ENCODE results near the gene TMF1. TPM values are rescaled to one million over a fixed set of nuclear protein-coding genes. Genes with fewer than 3 reads are reported as not detected.

Gene TMF1
- total and polyA plus RNA-seq, 5 donors from 2014 or later: 32.9 to 71.3 (median 36.6) TPM

DNA sequence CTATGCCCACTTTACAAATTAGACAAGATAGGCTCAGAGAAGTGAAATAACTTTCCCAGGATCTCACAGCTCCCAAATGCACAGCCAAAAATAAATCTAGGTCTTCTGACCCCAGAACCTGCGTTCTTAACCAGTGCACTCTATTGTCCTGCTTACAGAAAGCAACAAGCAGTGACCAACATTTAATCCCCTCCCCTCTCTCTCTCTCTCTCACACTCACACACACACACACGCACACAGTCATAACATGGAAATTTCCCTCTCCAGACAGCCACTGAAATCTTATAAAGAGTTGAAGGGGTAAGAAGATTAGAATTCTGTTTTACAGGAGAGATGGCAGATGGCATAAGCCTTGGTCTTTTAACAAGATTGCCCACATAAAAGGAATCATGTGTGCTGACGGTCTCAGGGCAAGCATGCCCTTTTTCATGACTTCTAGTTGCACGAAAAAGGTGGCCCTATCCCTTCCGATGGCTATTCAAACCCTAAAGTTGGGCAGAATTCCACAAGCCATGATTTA lies 68.1 kb downstream of the TMF1 start:
- Histone ChIP-seq H3K27me3 (ENCODE audit: control insufficient read depth, insufficient read depth, low read length) (no peaks in the 10 kb centered on the region), H3K9me3 (ENCODE audit: control insufficient read depth in 2 of 2, low read length in 2 of 2) (no peaks in the 10 kb centered on the region), H3K4me3 (ENCODE audit: low read depth, low read length) (no peak overlapping the region), H3K36me3 (ENCODE audit: control insufficient read depth, insufficient read depth, low read length) (peaks cover 80% of the 10 kb centered on the region), H3K27ac (ENCODE audit: insufficient read depth, low read length, poor library complexity, severe bottlenecking) (no peak overlapping the region), H3K4me1 (ENCODE audit: control insufficient read depth, insufficient read depth, low read length, poor library complexity, severe bottlenecking) (no peaks in the 10 kb centered on the region)
- ATAC-seq (ENCODE audit: low read depth in 2 of 2): no peak
- H3K9me3 Mint-ChIP-seq: no peaks in the 10 kb centered on the region
- no peak for DNase-seq
- no peak overlapping the region for H3K4me3 Mint-ChIP-seq
- no peaks in the 10 kb centered on the region for H3K4me1 Mint-ChIP-seq
- peaks cover 74% of the 10 kb centered on the region for H3K36me3 Mint-ChIP-seq
- peak overlapping the region in 1 of 3 donors; percentile 75 for H3K27ac Mint-ChIP-seq
- H3K27me3 Mint-ChIP-seq: no peaks in the 10 kb centered on the region

DNA sequence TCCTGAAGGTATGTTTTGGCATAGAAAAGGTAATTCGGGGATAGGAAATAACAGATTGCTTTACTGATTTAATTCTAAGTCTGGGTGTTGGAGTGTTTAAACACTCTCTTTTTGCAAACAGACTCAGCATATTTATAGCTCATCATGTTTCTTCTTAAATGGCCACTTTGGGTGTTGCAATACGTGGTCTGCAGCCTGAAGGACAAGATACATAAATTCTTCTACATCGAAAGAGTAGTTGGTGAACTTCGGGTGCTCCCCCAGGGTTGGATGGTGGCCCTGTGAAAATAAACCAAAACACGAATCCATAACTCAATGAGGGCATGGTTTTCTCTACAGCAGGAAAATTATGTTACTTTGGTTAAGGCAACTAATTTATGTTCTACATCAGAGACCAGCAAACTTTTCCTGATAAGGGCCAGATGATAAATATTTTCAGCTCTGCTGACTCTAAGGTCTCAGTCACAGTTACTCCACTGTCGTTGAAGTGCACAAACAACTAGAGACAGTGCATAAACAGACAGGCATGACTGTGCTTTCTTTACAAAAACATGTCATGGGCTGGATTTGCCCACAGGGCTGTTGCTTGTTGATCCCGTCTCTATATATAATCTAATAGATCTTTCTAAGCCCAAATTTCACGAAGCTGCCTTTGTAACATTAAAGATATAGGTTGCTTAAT lies 74.5 kb downstream of the TMF1 start:
- H3K27me3 Mint-ChIP-seq: no peaks in the 10 kb centered on the region
- H3K4me3 ChIP-seq (ENCODE audit: low read depth, low read length): no peak overlapping the region
- no peak overlapping the region for H3K27ac ChIP-seq (ENCODE audit: insufficient read depth, low read length, poor library complexity, severe bottlenecking)
- H3K4me1 ChIP-seq (ENCODE audit: control insufficient read depth, insufficient read depth, low read length, poor library complexity, severe bottlenecking): no peaks in the 10 kb centered on the region
- no peaks in the 10 kb centered on the region for H3K27me3 ChIP-seq (ENCODE audit: control insufficient read depth, insufficient read depth, low read length)
- H3K36me3 ChIP-seq (ENCODE audit: control insufficient read depth, insufficient read depth, low read length): peaks cover 61% of the 10 kb centered on the region
- H3K27ac Mint-ChIP-seq: no peak overlapping the region
- no peaks in the 10 kb centered on the region for H3K4me1 Mint-ChIP-seq
- peaks cover 0 to 1% (median 0%) of the 10 kb centered on the region in 7 donors for H3K9me3 Mint-ChIP-seq
- no peak overlapping the region for H3K4me3 Mint-ChIP-seq
- no peaks in the 10 kb centered on the region for H3K9me3 ChIP-seq (ENCODE audit: control insufficient read depth in 2 of 2, low read length in 2 of 2)
- H3K36me3 Mint-ChIP-seq: peaks cover 48% of the 10 kb centered on the region
- DNase-seq (no peak), ATAC-seq (ENCODE audit: low read depth in 2 of 2) (no peak)

DNA sequence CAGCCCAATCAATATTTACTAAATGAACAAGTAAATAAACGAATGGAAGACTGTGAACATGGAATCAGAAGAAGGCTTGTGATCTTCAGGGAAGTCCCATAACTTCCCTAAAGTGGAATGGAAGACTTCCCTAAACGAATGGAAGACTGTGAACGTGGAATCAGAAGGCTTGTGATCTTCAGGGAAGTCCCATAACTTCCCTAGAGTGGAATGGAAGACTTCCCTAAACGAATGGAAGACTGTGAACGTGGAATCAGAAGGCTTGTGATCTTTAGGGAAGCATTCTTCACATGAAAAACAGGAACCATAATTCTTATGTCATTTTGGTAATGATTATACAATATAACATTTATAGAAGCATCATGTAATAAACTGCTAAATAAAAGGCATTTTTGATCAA lies 77.4 kb downstream of the TMF1 start:
- Histone ChIP-seq H3K9me3 (ENCODE audit: control insufficient read depth in 2 of 2, low read length in 2 of 2) (no peaks in the 10 kb centered on the region), H3K4me1 (ENCODE audit: control insufficient read depth, insufficient read depth, low read length, poor library complexity, severe bottlenecking) (no peaks in the 10 kb centered on the region), H3K27ac (ENCODE audit: insufficient read depth, low read length, poor library complexity, severe bottlenecking) (no peak overlapping the region), H3K36me3 (ENCODE audit: control insufficient read depth, insufficient read depth, low read length) (peaks cover 36% of the 10 kb centered on the region), H3K27me3 (ENCODE audit: control insufficient read depth, insufficient read depth, low read length) (no peaks in the 10 kb centered on the region), H3K4me3 (ENCODE audit: low read depth, low read length) (no peak overlapping the region)
- Mint-ChIP-seq H3K27me3 (peaks cover 11% of the 10 kb centered on the region), H3K27ac (peak overlapping the region in 1 of 3 donors; percentile 60), H3K9me3 (peaks cover 0 to 1% (median 0%) of the 10 kb centered on the region in 7 donors), H3K4me3 (no peak overlapping the region), H3K36me3 (peaks cover 32% of the 10 kb centered on the region), H3K4me1 (no peaks in the 10 kb centered on the region)
- DNase-seq (no peak), ATAC-seq (ENCODE audit: low read depth in 2 of 2) (no peak)

- Histone ChIP-seq H3K9me3 (ENCODE audit: control insufficient read depth in 2 of 2, low read length in 2 of 2) (no peaks in the 10 kb centered on the region), H3K4me1 (ENCODE audit: control insufficient read depth, insufficient read depth, low read length, poor library complexity, severe bottlenecking) (no peaks in the 10 kb centered on the region), H3K27me3 (ENCODE audit: control insufficient read depth, insufficient read depth, low read length) (no peaks in the 10 kb centered on the region), H3K4me3 (ENCODE audit: low read depth, low read length) (no peak overlapping the region), H3K36me3 (ENCODE audit: control insufficient read depth, insufficient read depth, low read length) (peaks cover 25% of the 10 kb centered on the region), H3K27ac (ENCODE audit: insufficient read depth, low read length, poor library complexity, severe bottlenecking) (no peak overlapping the region)
- Mint-ChIP-seq H3K4me1 (no peaks in the 10 kb centered on the region), H3K36me3 (peaks cover 22% of the 10 kb centered on the region), H3K27ac (no peak overlapping the region), H3K9me3 (peaks cover 0 to 2% (median 0%) of the 10 kb centered on the region in 7 donors), H3K27me3 (peaks cover 16% of the 10 kb centered on the region), H3K4me3 (no peak overlapping the region)
- ATAC-seq (ENCODE audit: low read depth in 2 of 2) (no peak), DNase-seq (peak in 1 of 3 donors; percentile 5)
Measured at GRCh38 chr3:68973639-68974038, 78.5 kb downstream of the TMF1 start.

- Mint-ChIP-seq H3K4me3 (no peak overlapping the region), H3K4me1 (no peaks in the 10 kb centered on the region), H3K36me3 (peaks cover 11% of the 10 kb centered on the region), H3K27me3 (peaks cover 17% of the 10 kb centered on the region), H3K9me3 (peaks cover 0 to 2% (median 0%) of the 10 kb centered on the region in 7 donors), H3K27ac (no peak overlapping the region)
- Histone ChIP-seq H3K4me1 (ENCODE audit: control insufficient read depth, insufficient read depth, low read length, poor library complexity, severe bottlenecking) (no peaks in the 10 kb centered on the region), H3K27me3 (ENCODE audit: control insufficient read depth, insufficient read depth, low read length) (no peaks in the 10 kb centered on the region), H3K4me3 (ENCODE audit: low read depth, low read length) (no peak overlapping the region), H3K36me3 (ENCODE audit: control insufficient read depth, insufficient read depth, low read length) (peaks cover 14% of the 10 kb centered on the region), H3K9me3 (ENCODE audit: control insufficient read depth in 2 of 2, low read length in 2 of 2) (no peaks in the 10 kb centered on the region), H3K27ac (ENCODE audit: insufficient read depth, low read length, poor library complexity, severe bottlenecking) (no peak overlapping the region)
- ATAC-seq (ENCODE audit: low read depth in 2 of 2) (no peak), DNase-seq (peak in 2 of 3 donors; percentile 8 to 46)
Measured at GRCh38 chr3:68972358-68972979, 79.7 kb downstream of the TMF1 start.

Other genes with a start within 250 kb of the TMF1 start
- not detected for gene TAFA4, start 119.8 kb downstream of the TMF1 start, total RNA-seq
- not detected for gene TAFA4, start 119.8 kb downstream of the TMF1 start, polyA plus RNA-seq
- 25.7 TPM for gene EOGT, start 38.6 kb downstream of the TMF1 start, total RNA-seq
- 10 to 100 TPM; 15.8 to 23.0 (median 18.7) TPM for gene EOGT, start 38.6 kb downstream of the TMF1 start, polyA plus RNA-seq
- 62.9 TPM for gene UBA3, start 28.0 kb upstream of the TMF1 start, total RNA-seq
- 10 to 100 TPM; 51.9 to 75.5 (median 61.6) TPM for gene UBA3, start 28.0 kb upstream of the TMF1 start, polyA plus RNA-seq
- 117 TPM for gene ARL6IP5, start 32.6 kb upstream of the TMF1 start, total RNA-seq
- gene ARL6IP5, start 32.6 kb upstream of the TMF1 start, polyA plus RNA-seq: 100 to 1,000 TPM; 527 to 578 (median 534) TPM
- not detected for gene LMOD3, start 70.3 kb upstream of the TMF1 start, total RNA-seq
- under 1 TPM; 0.03 to 0.16 (median 0.06) TPM for gene LMOD3, start 70.3 kb upstream of the TMF1 start, polyA plus RNA-seq

Data from CD4-positive, CD25-positive, alpha-beta regulatory T cell (primary cell).